GM04504 (cell line): Measurements from ENCODE around the gene ECI2.
"Not testable (repeated sequence)": the region's sequence is repeated elsewhere in the genome, so short reads cannot be mapped to it uniquely, and the experiment has no call there.

Experiments
- DNase-seq: peaks from one replicate; pipeline ENCODE4 v3.0.0-alpha.2; 2012; ENCODE audit warnings: low read depth

Gene ECI2

DNA sequence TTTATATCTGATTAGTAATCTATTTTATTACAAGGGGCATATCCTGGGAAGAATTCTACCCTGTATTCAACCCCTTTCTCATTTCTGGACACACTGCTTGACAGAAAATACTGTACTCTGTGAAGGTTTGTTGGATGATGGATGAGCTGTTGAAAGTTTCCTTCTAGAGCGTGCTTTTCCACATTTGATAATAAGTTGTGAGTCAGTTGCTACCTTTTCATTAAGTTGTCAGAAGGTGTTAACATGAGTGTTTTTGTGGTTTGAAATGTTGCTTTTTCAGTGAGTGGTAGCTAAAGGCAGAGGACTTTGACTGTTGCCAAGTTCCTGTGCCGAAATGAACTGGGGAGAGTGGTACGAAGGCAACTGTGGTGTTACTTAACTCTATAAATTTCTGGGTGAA, 3.9 kb upstream of the ECI2 start:
- DNase-seq: no peak

DNA sequence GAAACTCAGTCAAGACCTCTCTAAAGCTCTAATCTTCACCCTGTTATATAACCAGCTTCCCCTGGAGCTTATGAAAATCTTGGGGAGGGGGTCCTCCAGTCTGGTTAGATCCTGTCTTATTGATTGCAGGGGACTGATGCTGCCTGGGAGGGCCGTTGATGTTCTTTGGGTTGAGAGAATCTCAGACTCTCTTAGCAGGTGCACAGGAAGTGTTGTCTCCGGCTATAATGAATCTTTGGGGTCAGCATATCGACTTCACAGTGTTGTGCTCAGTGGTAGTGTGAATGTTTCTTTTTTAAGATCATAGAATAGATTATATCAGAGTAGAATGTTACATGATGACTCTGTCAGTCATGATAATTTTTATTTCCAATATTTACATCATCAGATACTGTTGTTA, 2.8 kb upstream of the ECI2 start:
- DNase-seq: no peak

DNA sequence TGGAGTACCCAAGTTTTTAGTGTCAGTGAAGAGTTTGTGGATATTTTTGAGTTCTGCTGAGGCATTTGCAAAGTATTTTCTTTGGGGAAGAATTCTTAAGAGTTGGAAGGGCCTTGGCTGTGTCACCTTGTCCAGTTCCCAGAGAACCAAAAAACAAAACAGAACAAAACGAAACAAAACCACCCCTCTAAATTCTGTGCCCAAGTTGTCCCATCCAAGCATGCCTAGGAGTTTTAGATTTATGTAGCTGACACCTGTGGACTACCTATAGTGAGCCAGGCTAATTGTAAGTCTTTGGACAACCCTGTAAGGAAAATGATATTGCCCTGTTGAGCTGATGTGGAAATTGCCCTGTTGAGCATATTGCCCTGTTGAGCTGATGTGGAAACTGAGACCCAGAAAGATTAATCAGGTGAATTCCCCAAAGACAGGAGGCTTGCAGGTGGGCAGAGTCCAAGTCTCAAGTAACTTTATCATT, 1.0 kb upstream of the ECI2 start:
- no peak for DNase-seq

DNA sequence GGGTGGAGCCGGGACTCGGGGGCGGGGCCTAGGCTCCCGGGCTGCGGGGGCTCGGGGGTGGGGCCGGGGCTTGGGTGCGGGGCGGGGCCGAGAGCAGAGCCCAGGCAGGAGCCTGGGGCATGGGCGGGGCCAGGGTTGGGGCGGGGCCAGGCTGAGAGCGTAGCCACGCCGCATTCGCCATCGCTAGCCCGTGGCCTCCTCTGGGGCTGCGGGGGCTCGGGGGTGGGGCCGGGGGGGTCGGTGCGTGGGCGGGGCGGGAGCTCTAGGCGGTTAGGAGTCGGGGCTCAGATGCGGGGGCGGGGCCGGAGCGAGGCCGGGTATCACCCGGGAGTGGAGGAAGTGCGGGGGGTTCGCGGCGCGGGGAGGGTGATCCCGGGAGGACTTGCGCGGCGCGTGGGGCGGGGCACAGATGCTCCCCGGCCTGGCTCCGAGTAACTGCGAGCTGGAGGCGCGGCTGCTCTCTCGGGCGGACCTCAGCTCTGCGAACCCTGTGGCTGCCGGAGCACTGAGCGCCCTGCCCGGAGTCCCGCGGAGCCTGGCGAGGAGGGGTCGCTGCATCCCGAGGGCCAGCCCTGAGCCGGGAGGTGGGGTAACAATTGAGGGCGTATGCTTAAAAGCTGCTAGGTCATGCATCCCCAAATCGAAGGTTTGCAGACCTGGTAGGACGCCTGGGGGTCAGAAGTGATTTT, 434 bp upstream of the ECI2 start:
- peak; percentile 90 for DNase-seq

DNA sequence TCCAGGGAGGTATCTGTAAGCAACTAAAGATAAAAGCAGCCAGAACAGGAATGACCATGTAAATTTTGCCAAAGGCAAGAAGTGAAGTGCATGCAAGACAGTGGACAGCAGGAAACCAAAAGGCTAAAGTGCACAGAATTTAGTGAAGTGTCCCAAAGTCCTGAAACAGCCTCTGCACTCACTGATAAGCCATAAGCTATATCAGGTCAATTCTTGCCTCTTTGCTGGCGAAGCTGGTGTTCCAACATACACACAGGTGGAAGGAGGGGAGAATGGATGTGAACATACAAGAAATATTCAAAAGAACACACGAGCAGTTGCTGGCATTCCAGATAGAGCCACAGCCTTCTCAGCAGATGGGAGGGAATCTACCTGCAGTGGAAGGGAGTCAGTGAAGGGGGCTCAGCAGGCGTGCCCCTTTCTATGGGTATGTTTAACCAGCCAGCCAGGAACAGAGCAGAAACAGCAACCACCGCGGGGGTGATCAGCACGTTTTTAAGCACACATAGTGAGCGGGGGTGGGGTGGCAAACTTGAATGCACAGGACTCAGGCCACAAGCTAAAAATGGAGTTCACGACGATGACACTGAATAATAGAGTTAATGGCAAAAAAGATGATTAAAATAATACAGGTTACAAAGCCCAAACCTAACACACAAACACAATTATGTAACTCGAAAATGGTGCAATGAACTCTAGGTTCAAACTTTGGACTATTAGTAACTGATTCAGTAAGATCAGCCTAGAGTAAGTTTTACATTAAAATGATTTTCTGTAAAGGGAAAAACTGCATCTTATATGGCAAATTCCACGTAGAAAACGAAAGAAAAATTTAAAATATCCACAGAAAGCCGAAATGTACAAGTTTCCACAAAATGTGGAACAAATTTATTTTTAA, 1.2 kb downstream of the ECI2 start:
- DNase-seq: no peak

DNA sequence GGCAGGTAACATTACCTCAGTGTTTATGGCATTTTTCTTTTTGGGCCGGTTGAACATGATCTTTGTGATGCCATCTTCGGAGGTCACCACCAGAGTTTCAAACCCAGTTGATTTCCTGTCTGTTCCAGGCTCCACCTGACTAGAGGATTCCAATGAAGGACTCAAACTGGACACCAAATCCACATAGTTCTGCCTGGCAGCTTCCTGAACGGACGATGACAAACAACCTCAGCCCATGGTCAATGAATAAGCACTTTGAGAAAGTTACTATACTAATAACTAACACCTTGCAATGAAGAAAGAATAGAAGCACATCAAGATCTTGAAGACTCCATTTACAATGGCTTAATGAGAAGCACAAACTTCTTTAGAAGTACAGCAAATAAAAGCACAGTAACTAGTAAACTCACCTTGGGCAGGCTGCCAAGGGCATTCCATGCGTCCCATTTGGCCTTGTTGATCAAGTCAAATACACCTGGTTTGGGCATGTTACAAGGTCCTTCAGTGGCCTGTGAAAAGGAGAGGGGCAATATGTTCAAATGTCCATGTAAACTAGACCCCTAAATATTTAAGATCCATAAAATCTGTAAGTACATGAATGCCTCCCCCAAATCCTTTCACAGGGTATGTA, 4.9 kb downstream of the ECI2 start:
- no peak for DNase-seq

DNA sequence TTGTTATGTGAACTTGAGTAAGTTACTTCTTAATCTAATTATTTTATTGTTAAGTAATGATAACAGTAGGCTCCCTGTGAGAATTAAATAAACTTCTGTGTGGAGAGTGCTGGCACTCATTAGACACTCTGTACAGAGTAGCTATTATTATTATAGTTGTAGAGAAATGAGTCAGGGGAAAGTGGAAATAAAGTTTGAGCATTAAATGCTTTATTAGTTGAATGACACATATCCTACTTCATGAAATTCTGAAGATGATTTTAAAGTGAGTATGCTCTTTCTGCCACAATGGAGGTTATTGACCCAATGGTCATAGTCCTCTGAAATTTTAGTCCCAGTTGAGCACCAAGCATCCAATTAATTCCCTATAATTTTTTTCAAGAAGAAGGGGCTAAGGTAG, 5.9 kb downstream of the ECI2 start:
- no peak for DNase-seq

DNA sequence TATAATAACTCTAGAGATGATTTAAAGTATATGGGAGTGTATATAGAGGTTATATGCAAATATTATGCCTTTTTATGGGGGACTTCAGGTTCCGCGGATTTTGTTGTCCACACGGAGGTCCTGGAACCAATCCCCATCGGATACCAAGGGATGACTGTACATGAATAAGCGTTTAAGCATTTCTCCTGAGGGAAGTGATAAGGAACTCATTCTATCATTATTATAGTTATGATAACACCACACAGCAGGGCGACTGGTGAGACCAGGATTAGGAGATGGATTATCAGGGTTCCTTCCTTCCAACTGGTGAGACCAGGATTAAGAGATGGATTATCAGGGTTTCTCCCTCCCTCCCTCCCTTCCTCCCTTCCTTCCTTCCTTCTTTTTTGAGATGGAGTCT, 6.6 kb downstream of the ECI2 start:
- no peak for DNase-seq

DNA sequence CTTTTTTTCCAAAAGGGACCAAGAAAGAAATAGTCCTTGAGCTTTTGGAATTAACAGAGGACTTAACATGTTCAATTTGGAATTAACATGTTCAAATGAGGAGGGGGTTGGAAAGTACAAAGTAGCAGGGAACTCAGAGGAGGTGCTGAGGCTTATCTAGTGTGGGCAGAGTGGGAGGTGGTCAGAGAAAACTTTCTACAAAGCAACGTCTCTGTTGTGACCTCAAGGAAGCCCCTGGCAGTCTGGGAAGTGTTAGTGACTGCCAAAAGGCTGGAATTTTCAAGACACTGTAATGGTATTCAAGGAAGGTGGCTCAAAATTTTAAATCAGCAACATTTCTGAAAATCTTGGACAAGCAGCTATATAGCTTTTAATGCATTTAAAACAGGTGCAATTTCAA, 7.3 kb downstream of the ECI2 start:
- DNase-seq: no peak

DNA sequence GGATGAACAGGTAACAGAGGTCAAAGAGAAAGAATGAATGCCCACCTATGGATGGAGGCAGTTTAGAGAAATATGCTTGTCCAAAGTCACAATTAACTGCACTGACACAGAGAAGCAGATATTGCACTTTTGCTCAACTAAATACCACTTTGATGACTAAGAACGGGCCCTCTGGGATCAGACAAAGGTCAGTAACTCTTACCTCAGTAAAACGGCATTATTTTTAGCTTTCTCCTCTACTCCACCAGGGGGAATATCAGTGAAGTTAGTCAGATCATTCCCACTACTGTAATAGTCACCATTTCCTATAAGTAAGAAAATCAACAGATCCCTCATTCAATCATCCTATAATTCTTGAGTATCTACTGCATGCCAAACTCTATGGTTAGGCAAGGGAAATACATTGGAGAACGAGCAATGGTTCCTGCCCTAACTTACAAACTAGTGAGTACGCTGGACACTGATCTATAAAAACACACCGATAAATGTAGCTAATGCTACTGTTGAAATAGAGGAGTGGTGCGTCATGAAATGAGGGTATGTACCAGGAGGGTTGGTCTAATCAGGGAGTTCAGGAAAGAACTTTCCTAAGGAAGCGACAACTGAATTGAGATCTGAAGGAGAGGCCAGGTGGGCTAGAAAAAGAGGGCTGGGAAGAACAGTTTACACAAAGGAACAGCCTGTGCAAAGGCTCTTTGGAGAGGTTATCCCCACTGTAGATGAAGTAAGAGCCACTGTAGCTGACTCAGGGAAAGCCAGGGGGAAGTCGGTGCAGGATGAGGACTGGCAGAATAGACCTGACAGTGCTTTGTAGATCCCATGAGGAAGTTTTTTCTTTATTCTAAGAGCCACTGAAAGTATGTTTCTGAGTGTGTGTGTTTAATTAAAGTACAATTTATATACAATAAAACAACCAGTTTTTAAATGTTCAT, 9.2 kb downstream of the ECI2 start:
- peak; percentile 66 for DNase-seq

DNA sequence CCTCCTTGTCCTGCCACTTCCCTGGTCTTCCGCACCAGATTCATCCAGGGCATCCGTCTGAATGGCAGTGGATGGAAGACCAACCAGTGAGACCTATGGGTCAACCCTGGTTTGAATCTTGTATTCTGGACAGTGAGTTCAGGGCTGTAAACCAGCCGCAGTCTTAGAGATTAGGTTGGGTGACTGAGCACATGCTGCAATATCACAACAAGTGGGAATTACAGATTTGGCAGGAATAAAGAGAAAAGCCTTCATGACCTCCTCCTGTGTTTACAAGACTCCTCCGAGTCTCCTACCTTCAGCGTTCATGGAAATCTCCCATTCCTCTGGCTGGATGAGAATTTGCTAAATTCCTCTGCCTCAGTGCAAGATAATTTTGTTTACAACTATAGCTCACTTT, 9.9 kb downstream of the ECI2 start:
- DNase-seq: no peak

DNA sequence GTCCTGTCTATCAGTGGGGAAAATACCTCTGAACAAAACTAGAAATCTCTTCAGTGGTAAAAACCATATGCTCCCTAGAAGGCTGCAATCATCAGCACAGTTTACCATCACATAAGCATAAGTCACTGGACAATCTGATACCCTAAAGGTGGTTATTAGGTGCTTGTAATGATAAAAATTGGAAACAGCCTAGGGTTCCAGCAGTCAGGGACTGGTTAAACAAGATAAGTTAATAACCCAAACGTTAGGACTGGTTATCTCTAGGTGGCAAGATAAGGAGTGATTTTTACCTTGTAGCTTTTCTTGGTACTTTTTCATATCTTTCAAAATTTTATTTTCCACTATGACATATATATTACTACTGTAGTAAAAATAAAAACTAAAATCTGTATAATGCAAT, 11.0 kb downstream of the ECI2 start:
- no peak for DNase-seq

DNA sequence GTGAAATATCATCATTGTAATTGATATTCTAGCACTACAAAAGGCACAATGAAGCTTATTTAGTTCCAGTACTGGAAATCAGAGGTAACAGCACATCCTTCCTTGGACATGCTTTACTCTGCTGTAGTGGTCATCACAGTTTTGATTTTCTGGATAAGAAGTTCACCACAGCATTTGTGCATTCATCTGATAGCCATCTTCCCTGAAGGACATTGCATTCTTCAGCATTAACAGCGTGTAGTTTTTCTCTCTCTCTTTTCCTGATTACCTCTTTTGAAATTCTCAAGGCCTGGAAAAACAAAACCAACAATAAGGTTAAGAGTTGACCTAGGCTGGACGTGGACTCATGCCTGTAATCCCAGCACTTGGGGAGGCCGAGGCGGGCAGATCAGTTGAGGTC, 19.6 kb downstream of the ECI2 start:
- DNase-seq: no peak

DNA sequence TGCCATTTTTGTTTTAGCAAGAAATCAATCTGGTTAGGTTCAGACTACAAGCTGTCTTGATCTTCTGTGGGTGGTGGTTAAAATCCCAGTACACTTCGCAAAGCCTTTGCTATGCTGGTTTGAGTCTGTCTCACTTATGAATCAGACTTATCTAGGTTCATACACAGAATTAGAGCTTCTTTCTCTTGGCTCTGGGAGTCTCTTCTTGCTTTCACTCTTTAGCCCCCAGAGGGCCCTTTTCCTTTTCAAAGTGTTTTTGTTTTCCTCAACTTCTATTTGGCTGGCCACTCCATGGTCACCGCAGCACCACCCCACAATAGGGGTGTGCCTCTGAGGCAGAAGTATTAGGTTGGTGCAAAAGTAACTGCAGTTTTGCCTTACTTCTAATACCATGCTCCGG, 21.3 kb downstream of the ECI2 start:
- DNase-seq: no peak

DNA sequence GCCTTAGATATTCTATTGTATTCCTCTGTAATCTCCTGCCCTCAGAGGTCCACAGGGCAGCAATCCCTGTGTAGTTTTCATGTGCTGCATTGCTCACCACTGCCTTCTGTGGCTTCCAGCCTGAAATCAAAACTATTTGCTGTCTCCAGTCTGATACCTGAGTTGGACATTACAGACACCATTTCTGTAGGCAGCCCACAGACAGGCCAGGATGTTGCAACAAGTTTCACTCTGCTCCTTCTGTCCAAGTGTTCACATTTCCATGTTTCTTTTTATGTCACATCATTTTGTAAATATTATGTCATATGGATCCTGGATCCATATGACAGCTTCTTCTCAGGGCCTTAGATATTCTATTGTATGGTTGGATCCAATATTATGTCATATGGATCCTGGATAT, 21.7 kb downstream of the ECI2 start:
- DNase-seq: no peak

DNA sequence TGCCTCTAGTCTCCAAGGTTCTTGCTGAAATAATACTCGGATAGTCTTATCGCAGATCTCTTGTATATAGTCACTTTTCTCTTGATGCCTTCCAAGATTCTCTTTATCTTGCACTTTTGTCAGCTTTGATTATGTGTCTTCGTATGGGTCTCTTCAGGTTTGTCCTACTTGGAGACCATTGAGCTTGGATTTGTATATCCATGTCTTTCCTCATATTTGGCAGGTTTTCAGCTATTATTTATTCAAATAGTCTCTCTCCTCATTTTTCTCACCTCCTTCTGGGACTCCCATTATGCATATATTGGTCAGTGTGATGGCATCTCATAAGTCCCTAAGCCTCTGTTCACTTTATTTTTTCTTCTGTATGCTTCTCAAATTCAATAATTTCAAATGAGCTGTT, 23.0 kb downstream of the ECI2 start:
- no peak for DNase-seq

DNA sequence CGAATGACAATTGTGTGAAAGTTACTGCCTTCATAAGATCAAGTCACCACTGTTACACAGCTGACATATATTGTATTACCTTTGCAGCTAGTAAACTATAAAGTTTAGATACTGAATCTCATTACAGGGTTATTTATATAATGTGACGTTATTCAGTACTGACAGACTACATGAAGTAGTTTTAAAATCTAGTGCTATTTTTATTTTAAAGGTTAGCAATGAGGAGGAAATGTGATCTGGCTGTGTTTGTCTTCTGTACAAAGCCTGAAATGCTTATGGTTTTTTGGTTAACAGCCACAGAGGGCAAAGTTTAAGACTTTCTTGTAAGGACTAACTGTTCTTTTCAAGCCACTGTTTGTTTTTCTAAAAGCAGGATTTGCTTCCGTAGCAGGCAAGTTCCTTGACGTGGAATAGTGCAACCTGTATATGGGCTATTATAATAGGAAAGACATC, 26.0 kb downstream of the ECI2 start:
- DNase-seq: not testable (repeated sequence)

DNA sequence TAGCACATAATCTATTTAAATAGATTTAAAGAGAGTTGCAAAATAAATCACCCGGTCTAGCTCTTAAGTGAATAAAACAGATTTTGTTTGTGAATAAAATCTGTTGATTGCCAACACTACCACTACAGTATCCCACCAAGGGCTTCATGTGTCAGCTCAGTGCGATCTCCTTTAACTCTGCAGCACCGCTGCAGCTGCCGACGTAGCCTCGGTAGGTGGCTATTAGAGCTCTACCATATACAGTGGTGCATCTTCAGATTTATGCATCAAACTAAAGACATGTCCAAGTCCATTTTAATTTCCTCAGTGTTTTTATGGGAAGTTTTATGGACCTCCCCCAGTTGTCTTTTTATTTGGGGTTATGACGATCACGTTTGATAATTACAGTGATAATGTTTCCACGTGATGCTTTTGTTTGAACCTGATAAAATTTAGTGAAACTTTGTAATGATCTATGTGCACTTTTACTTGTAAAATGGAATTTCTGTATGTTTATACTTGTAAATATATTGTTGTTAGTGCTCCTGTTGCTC, 26.7 kb downstream of the ECI2 start:
- DNase-seq: no peak

DNA sequence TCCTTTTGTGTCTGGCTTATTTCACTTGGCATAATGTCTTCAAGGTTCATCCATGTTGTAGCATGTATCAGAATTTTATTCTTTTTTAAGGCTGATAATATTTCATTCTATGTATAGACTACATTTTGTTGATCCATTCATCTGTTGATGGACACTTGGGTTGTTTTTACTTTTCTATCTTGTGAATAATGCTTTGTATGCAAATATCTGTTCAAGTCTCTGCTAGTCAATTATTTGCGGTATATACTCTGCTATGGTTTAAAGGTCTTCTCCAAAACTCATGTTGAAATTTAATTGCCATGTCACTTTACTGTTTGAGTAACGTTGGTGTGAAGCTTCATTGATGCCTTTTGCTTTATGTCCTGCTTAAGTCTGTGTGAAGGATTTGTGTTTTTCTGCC, 27.5 kb downstream of the ECI2 start:
- no peak for DNase-seq

DNA sequence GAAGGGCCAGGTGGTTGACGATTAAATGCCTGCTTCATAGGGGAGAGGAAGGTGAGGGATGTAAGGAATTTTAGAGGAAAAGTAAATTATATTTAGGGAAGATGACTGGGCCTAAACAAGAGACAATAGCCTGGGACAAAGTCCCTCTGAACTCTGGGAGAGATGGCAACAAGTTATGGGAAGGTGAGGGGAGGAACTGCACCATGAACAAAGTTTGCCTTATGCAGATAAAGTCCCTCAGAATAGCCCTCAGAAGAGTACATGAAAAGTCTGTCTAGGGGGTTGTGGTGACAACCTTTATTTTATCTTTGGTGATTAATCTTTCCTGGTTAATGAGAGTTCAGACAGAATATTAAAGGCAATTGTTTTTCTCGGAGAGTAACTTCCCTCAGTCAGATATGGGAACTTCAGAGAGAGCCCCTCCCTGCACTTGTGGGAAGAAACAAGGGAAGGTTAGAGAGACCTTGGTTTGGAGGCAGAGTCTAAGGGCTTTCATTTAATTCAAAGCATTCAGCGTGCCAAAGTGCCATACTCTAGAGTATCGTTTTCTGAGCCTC, 29.3 kb downstream of the ECI2 start:
- no peak for DNase-seq

DNA sequence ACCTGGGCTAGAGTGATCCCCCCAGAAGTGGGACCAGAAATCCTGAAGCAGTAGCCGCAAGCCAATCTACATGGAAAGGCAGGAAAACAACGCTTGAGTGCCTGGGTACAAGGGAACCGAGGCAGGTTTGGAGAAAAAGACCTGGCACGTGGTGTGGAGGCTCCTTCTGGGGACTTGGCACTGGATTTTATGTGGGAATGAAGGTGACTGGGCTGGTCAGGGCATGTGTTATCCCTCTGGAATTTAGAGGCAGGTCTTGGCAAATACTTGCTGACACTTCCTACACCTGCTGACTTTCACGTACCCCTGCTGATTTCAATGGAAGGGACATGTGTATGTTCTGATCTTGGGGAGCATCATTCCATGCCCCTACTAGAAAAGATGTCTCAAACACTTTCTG, 31.4 kb downstream of the ECI2 start:
- DNase-seq: no peak
